Caco-2 (cell line): Measurements from ENCODE around the gene CNKSR1. TPM values are rescaled to one million over a fixed set of nuclear protein-coding genes. Genes with fewer than 3 reads are reported as not detected.

Experiments used
- BruUV-seq: library from RNA; stranded (reverse); fragments of 400-500 nt; replicated peaks from 2 replicates; lab custom pipeline; 2021; lab: Mats Ljungman, UMichigan
- CTCF ChIA-PET: fragments of 300-600 bp; sonication (Branson Sonifier 250); formaldehyde crosslinking; loops from one replicate; lab custom pipeline; 2022; ENCODE audit warnings: antibody characterized with exemption; lab: Charles Lee
- POLR2A ChIA-PET: fragments of 300-600 bp; sonication (Branson Sonifier 250); formaldehyde crosslinking; loops from one replicate; lab custom pipeline; 2022; ENCODE audit warnings: antibody characterized with exemption; lab: Charles Lee
- DNase-seq, 2 experiments: peaks; one replicate each; pipeline versions ENCODE4 v3.0.0 to v3.0.0-alpha.2; 2020 to 2022
- H3K27me3 ChIP-seq: replicated peaks from 2 replicates; pipeline ENCODE4 v1.6.0; 2011; ENCODE audit warnings: low read length; ENCODE audit not compliant: control insufficient read depth, insufficient read depth
- H3K36me3 ChIP-seq: 2 replicates; pipeline ENCODE4 v1.5.1; 2011; ENCODE audit warnings: low read length; ENCODE audit not compliant: control insufficient read depth, insufficient read depth
- H3K4me1 ChIP-seq: fragments of 250-450 bp; sonication (Bioruptor Pico); 2 replicates; pipeline ENCODE4 v1.5.1; 2020; ENCODE audit warnings: mild to moderate bottlenecking
- H3K4me3 ChIP-seq: 2 replicates; pipeline ENCODE4 v1.5.1; 2011; ENCODE audit warnings: low read depth, mild to moderate bottlenecking, control low read depth, low read length
- H3K9me3 ChIP-seq: fragments of 250-450 bp; sonication (Bioruptor Pico); 2 replicates; pipeline ENCODE4 v1.5.1; 2020; ENCODE audit warnings: mild to moderate bottlenecking, moderate library complexity
- H3K27ac Mint-ChIP-seq: one replicate; pipeline ENCODE4 v1.8.0; 2022; ENCODE audit warnings: mixed read lengths; ENCODE audit not compliant: unreplicated experiment
- H3K27me3 Mint-ChIP-seq: one replicate; pipeline ENCODE4 v1.8.0; 2022; ENCODE audit warnings: mixed read lengths; ENCODE audit not compliant: insufficient read depth, unreplicated experiment
- H3K36me3 Mint-ChIP-seq: one replicate; pipeline ENCODE4 v1.8.0; 2022; ENCODE audit warnings: mild to moderate bottlenecking, mixed read lengths; ENCODE audit not compliant: insufficient read depth, unreplicated experiment
- H3K4me1 Mint-ChIP-seq: one replicate; pipeline ENCODE4 v1.8.0; 2022; ENCODE audit warnings: low read depth, mixed read lengths; ENCODE audit not compliant: unreplicated experiment
- H3K4me3 Mint-ChIP-seq: one replicate; pipeline ENCODE4 v1.8.0; 2022; ENCODE audit warnings: mild to moderate bottlenecking, moderate library complexity, mixed read lengths; ENCODE audit not compliant: unreplicated experiment
- H3K9me3 Mint-ChIP-seq: one replicate; pipeline ENCODE4 v1.8.0; 2022; ENCODE audit warnings: mixed read lengths; ENCODE audit not compliant: unreplicated experiment
- intact Hi-C: fragments of 100-400 bp; cut with micrococcal nuclease; formaldehyde crosslinking; loops from one replicate; pipeline ENCODE4 v1.10.0; 2022; ENCODE audit not compliant: unreplicated experiment
- total RNA-seq: library from RNA; stranded (reverse); gene quantifications from 2 replicates; pipeline ENCODE4 v1.2.3, GENCODE V29; 2022
- TF ChIP-seq, protein P1 (sequence below), 2 experiments: fragments of 200-600 bp in 1 of 2; IDR thresholded peaks; 1 replicate in 1 of 2; 2 replicates in 1 of 2; pipeline versions ENCODE4 v1.5.1 to v1.8.0; 2011 to 2022; ENCODE audit warnings: antibody characterized with exemption in 1 of 2, control low read depth in 1 of 2, inconsistent platforms in 1 of 2, low read depth in 1 of 2, low read length in 1 of 2, mild to moderate bottlenecking in 1 of 2, moderate library complexity in 1 of 2; ENCODE audit not compliant: insufficient read depth in 1 of 2, severe bottlenecking in 1 of 2, unreplicated experiment in 1 of 2

The CNKSR1 gene
- total RNA-seq, 1 experiment from 2014 or later = 16.1 TPM

DNA sequence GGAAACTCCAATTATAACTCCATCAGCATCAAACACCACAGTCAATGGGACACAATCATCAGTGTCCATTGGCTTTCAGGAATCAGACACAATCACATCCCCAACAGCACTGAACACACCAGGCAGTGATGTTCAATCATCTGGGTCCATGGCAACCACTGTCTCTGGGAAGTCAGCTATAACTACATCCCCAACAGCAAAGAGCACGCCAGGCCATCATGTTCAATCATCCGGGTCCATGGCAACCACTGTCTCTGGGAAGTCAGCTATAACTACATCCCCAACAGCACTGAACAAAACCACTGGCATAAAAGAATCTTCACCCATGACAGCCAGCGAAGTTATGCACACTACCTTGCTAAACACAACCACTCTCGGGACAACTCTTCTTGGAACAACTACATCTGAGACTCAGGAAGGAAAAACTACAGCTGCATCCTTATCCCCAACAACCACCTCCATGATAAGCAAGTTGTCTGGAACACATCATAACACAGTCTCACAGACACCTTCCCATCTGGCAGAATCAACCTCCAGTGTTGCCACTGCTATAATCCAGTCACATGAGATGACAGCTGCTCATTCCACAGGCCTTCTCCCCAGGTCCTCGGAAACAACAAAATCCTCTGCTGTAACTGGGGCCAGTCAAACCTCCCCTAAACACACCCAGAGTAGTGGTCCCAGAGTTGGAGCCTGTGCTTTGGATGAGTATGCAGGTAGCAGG lies 33.0 kb downstream of the CNKSR1 start:
- CTCF ChIA-PET = no interaction called here
- TF ChIP-seq, protein P1, sequence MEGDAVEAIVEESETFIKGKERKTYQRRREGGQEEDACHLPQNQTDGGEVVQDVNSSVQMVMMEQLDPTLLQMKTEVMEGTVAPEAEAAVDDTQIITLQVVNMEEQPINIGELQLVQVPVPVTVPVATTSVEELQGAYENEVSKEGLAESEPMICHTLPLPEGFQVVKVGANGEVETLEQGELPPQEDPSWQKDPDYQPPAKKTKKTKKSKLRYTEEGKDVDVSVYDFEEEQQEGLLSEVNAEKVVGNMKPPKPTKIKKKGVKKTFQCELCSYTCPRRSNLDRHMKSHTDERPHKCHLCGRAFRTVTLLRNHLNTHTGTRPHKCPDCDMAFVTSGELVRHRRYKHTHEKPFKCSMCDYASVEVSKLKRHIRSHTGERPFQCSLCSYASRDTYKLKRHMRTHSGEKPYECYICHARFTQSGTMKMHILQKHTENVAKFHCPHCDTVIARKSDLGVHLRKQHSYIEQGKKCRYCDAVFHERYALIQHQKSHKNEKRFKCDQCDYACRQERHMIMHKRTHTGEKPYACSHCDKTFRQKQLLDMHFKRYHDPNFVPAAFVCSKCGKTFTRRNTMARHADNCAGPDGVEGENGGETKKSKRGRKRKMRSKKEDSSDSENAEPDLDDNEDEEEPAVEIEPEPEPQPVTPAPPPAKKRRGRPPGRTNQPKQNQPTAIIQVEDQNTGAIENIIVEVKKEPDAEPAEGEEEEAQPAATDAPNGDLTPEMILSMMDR (IDR thresholded peaks at IDR 0.05; ENCODE audit: insufficient read depth in 1 of 2, low read depth in 1 of 2, low read length in 1 of 2, severe bottlenecking in 1 of 2, unreplicated experiment in 1 of 2) = no peak
- POLR2A ChIA-PET = no interaction called here
- BruUV-seq = no TSS peak
- Mint-ChIP-seq H3K4me3 (no peak overlapping the region), H3K36me3 (no peaks in the 10 kb centered on the region), H3K9me3 (no peaks in the 10 kb centered on the region), H3K27me3 (peaks cover 5% of the 10 kb centered on the region), H3K4me1 (no peaks in the 10 kb centered on the region), H3K27ac (no peak overlapping the region)
- Histone ChIP-seq H3K36me3 (no peaks in the 10 kb centered on the region), H3K4me1 (no peaks in the 10 kb centered on the region), H3K27me3 (no peaks in the 10 kb centered on the region), H3K9me3 (no peaks in the 10 kb centered on the region), H3K4me3 (no peak overlapping the region)
- DNase-seq = no peak
- intact Hi-C loops = no loop called here

DNA sequence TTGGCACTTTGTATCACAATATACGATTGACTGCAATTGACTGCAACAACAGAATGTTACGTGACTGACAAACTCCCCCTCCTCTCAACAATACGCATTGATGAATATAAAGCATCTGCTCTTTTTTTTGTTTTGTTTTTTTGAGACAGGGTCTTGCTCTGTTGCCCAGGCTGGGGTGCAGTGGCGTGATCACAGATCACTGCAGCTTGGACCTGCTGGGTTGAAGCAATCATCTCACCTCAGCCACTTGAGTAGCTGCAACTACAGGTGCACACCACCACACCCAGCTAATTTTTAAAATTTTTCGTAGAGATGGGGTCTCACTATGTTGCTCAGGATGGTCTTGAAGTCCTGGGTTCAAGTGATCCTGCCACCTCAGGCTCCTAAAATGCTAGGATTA lies 35.4 kb downstream of the CNKSR1 start:
- POLR2A ChIA-PET = no interaction called here
- DNase-seq = no peak
- H3K9me3 ChIP-seq = no peaks in the 10 kb centered on the region
- H3K4me3 ChIP-seq = no peak overlapping the region
- no peaks in the 10 kb centered on the region for H3K36me3 ChIP-seq
- no TSS peak for BruUV-seq
- intact Hi-C loops = no loop called here
- CTCF ChIA-PET = no interaction called here
- H3K4me1 Mint-ChIP-seq = no peaks in the 10 kb centered on the region
- no peaks in the 10 kb centered on the region for H3K9me3 Mint-ChIP-seq
- H3K36me3 Mint-ChIP-seq = no peaks in the 10 kb centered on the region
- H3K27me3 ChIP-seq = no peaks in the 10 kb centered on the region
- TF ChIP-seq, protein P1 (IDR thresholded peaks at IDR 0.05; ENCODE audit: insufficient read depth in 1 of 2, low read depth in 1 of 2, low read length in 1 of 2, severe bottlenecking in 1 of 2, unreplicated experiment in 1 of 2) = no peak
- H3K4me1 ChIP-seq = no peaks in the 10 kb centered on the region
- H3K4me3 Mint-ChIP-seq = no peak overlapping the region
- H3K27ac Mint-ChIP-seq = no peak overlapping the region
- peaks cover 5% of the 10 kb centered on the region for H3K27me3 Mint-ChIP-seq

DNA sequence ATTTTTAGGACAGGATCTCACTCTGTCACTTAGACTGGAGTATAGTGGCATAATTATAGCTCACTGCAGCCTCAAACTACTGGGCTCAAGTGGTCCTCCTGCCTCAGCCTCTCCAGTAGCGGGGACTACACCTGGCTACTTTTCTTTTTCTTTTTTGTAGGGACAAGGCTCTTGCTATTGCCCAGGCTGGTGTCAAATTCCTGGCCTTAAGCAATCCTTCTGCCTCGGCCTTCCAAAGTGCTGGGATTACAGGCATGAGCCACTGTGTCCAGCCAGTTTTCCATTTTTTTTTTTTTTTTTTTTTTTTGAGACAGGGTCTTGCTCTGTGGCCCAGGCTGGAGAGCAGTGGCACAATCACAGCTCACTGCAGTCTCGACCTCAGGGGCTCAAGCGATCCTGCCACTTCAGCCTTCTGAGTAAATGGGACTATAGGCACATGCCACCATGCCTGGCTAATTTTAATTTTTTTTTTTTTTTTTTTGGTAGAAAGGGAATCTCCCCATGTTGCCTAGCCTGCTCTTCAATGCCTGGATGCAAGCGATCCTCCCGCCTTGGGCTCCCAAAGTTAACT lies 36.1 kb downstream of the CNKSR1 start:
- Histone ChIP-seq H3K4me1 (no peaks in the 10 kb centered on the region), H3K27me3 (no peaks in the 10 kb centered on the region), H3K4me3 (no peak overlapping the region), H3K36me3 (no peaks in the 10 kb centered on the region), H3K9me3 (no peaks in the 10 kb centered on the region)
- ChIA-PET POLR2A (no interaction called here), CTCF (interaction anchor here (0.6 kb wide), 1 partner anchor 26 kb away, joined by 8 read pairs; no protein-coding TSS in a partner anchor)
- no peak overlapping the region for H3K4me3 Mint-ChIP-seq
- no peaks in the 10 kb centered on the region for H3K36me3 Mint-ChIP-seq
- intact Hi-C loops = no loop called here
- H3K27ac Mint-ChIP-seq = no peak overlapping the region
- H3K9me3 Mint-ChIP-seq = no peaks in the 10 kb centered on the region
- H3K4me1 Mint-ChIP-seq = no peaks in the 10 kb centered on the region
- no peak for DNase-seq
- BruUV-seq = no TSS peak
- TF ChIP-seq, protein P1 (IDR thresholded peaks at IDR 0.05; ENCODE audit: insufficient read depth in 1 of 2, low read depth in 1 of 2, low read length in 1 of 2, severe bottlenecking in 1 of 2, unreplicated experiment in 1 of 2) = no peak
- peaks cover 5% of the 10 kb centered on the region for H3K27me3 Mint-ChIP-seq
